Retinal pigment epithelial cell (primary cell): Measurements from ENCODE around the gene UNC13B.
A peak's percentile ranks its signal among the peaks of the same experiment; 100 is the strongest.

ENCODE experiments used
- DNase-seq: peaks from one replicate; pipeline ENCODE4 v3.0.0-alpha.2; 2010; ENCODE audit warnings: low read depth
- H3K4me3 ChIP-seq: 2 replicates; pipeline ENCODE4 v1.5.1; 2011; ENCODE audit warnings: mild to moderate bottlenecking, low read length, control low read depth, moderate library complexity
- TF ChIP-seq, protein P1 (sequence below): conservative IDR thresholded peaks from 2 replicates; pipeline ENCODE4 v1.5.1; 2011; ENCODE audit warnings: low read depth, low read length, control low read depth, inconsistent platforms

Gene UNC13B

DNA sequence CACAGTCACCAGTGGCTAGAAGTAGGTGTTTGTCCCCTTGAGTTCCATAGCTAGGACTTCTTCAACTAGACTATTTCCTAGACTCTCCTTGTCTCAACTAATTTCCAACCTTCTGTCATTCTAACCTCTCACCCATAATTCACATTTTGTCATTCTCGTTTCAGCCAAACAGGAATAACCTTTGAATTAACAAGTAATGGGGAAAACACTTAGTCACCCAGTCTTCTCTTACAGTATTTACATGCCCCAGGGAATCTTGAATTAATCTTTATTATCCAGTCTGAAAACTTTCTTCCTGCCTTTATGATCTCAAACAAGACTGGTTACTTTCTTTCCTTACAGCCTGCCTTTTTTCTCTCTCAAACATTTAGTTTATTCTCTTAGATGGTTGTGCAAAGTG is 264.8 kb downstream of the UNC13B start:
- TF ChIP-seq, protein P1, sequence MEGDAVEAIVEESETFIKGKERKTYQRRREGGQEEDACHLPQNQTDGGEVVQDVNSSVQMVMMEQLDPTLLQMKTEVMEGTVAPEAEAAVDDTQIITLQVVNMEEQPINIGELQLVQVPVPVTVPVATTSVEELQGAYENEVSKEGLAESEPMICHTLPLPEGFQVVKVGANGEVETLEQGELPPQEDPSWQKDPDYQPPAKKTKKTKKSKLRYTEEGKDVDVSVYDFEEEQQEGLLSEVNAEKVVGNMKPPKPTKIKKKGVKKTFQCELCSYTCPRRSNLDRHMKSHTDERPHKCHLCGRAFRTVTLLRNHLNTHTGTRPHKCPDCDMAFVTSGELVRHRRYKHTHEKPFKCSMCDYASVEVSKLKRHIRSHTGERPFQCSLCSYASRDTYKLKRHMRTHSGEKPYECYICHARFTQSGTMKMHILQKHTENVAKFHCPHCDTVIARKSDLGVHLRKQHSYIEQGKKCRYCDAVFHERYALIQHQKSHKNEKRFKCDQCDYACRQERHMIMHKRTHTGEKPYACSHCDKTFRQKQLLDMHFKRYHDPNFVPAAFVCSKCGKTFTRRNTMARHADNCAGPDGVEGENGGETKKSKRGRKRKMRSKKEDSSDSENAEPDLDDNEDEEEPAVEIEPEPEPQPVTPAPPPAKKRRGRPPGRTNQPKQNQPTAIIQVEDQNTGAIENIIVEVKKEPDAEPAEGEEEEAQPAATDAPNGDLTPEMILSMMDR: no peak
- no peak overlapping the region for H3K4me3 ChIP-seq
- no peak for DNase-seq

DNA sequence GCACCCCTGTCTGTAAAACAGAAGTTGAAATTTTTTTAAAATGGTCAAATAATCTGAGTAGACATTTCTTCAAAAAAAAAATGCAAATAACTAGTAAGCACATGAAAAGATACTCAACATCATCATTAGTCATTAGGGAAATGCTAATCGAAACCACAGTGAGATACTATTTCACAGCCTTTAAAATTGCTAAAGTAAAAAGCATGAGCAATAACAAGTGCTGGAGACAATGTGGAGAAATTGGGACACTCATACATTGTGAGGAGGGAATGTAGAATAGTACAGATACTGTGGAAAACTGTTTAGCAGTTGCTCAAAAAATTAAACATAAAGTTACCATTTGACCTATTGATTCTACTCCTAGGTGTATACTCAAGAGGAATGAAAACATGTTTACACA is 269.7 kb downstream of the UNC13B start:
- H3K4me3 ChIP-seq: no peak overlapping the region
- DNase-seq: no peak
- TF ChIP-seq, protein P1: no peak

DNA sequence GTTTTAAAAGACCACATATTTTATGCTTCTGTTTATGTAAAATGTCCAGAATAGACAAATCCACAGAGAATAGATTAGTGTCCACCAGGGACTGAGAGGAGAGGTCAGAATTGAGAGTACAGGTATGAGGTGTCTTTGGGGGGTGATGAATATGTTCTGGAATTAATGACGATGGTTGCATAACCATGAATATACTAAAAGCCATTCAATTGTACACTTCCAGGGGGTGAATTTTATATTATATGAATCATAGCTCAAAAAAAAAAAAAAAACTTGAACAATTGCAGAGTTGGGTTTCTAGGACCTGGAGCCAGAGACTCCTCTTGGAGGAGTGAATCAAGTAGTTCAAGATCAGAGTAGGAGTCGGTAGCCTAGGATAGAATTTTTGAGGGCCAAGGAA is 270.3 kb downstream of the UNC13B start:
- no peak overlapping the region for H3K4me3 ChIP-seq
- TF ChIP-seq, protein P1: no peak
- no peak for DNase-seq

DNA sequence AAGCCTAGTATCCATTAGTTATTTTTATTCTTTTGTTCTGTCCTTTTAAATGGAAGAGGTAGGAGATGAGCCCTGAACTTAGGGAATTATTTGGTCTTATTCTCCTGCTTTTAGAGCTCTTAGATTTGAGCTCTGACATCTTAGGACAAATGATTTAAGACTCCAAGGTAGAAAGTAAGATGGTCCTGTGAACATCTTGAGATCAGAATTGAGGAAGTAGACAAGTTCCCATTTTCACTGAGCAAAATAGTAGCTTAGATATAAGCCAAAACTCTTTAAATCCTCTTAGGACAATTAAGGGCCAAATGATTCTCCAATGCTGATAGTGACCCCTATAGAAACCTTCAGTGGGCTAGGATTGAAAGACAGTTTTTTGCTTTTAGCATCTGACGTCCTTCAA is 275.1 kb downstream of the UNC13B start:
- DNase-seq: no peak
- H3K4me3 ChIP-seq: no peak overlapping the region
- TF ChIP-seq, protein P1: no peak

DNA sequence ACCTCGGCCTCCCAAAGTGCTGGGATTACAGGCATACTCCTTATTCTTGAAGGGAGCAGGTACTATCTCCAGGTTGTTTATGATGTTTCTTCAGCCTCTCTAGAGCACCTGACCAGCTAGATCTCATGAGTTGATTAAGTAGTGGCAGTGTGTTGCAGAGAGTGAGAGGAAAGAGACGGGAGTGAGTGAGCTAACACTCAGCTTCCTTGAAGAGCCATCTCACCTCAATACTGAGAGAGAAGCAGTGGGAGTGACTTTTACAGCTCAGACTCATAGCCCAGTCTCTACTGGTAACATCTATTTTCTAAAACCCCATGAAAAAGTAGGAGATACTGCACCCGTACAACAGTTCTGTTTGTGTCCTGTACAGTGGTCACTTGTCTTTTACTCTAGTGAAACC is 284.2 kb downstream of the UNC13B start:
- H3K4me3 ChIP-seq: no peak overlapping the region
- TF ChIP-seq, protein P1: no peak
- no peak for DNase-seq

DNA sequence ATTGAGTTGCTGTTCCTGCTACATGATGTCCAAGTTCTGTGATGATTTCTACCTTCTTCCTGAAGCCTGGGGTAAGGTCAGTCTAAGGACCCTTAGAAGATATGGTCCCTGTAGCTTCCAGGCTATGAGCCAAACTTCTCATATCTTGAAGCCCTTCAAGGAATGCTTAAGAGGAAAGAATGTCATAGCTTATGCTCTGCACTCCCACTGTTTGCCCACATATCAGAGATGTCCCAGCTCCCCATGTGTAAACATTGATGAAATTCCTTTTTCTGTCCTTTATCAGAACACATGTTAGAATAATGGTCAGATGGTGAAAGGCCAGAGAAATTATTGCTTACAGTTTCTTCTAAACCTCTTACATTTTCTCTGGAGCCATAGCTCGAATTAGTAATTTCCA is 286.7 kb downstream of the UNC13B start:
- TF ChIP-seq, protein P1: no peak
- no peak for DNase-seq
- H3K4me3 ChIP-seq: no peak overlapping the region

DNA sequence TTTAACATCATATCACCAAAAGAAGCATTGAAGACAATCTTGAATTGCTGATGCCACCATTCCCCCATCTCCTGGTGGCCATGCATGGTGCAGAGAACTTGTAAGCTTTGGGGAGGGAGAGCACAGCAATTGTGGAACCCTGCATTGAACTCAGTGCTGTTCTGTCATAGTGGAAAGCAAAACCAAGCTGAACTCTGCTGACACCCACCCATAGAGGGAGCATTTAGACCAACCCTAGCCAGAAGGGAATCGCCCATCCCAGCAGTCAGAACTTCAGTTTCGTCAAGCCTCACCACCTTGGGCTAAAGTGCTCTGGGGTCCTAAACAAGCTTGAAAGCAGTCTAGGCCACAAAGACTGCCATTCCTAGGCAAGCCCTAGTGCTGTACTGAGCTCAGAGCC is 290.7 kb downstream of the UNC13B start:
- TF ChIP-seq, protein P1: peak; percentile 12
- no peak overlapping the region for H3K4me3 ChIP-seq

More for the DNA sequence above, 290.7 kb downstream of the UNC13B start:
- no peak for DNase-seq
